Stimulated activated CD8-positive, alpha-beta memory T cell treated with anti-CD3 and anti-CD28 coated beads, Interleukin-12 subunit alpha, Interleukin-12 subunit beta, amount 100 ng/mL, for 24 hours (primary cell): ENCODE data around the gene CMTM4.
"Not testable (repeated sequence)": the region's sequence is repeated elsewhere in the genome, so short reads cannot be mapped to it uniquely, and the experiment has no call there.

Experiments used
- DNase-seq: peaks from one replicate; pipeline ENCODE4 v3.0.0-alpha.2; 2020; ENCODE audit errors: extremely low read depth

CMTM4 gene

DNA sequence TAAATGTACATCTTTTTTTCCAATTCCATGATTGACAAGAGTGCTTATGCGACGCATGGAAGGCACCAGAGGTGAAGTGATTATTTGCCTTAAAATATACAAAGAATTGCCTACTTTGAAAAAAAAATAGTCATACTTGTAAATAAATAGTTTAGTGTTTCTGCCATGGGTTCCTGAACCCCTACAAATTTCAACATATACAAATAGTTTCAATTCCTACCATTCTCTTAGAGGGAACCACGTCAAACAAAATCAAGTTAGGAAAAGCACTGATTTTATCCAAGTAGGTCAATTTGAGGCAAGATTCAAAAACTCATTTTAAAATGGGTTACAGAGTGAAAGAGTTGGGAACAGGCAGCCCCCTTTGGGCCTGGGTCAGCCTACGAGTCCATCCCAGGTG lies 80.4 kb downstream of the CMTM4 start:
- DNase-seq, result no peak

DNA sequence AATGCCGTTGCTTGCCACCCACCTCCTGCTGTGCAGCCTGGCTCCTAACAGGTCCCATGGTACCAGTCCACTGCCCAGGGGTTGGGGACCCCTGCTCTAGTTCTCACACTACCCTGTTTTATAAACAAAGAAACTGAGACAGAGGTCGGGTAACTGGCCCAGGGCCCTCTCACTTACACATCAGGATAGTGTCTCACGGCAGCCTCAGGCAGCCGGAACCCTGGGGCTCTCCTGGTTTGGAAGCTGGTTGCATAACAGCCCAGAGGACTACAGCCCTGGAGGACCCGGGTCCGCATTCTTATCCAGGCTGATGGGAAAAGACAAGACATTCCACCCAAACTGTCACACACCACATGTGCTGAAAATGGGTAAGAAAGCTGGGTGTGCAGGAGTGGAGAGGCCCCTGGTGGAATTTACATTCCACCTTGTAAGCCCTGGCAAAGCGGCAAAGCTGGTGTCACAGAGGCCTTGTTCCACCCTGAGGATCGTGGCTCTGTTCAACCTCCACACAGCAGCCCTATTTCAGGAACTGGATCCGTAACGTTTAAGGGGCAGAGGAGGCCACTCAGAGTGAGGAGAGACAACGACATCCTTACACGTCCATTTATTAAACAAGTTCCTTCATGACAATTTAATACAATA lies 82.3 kb downstream of the CMTM4 start:
- no peak for DNase-seq

DNA sequence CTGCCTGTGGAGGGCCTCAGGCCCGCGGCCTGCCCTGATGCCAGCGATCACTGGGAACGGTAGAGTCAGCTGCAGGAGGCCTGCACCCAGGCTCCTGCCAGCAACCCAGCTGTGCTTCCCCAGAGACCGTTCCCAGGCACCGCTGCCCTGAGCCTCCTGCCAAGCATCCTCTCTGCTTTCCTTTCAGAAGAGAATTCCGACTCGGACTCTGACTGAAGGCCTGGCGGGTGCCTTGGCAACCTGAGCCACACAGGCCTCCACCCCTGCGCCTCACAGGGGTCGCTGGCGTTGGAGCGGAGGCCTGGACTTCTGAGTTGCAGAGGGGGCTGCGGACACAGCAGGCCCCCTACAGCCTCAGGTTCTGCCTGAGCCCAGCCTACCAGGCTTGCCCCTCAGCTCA lies 84.1 kb downstream of the CMTM4 start:
- DNase-seq, result no peak

DNA sequence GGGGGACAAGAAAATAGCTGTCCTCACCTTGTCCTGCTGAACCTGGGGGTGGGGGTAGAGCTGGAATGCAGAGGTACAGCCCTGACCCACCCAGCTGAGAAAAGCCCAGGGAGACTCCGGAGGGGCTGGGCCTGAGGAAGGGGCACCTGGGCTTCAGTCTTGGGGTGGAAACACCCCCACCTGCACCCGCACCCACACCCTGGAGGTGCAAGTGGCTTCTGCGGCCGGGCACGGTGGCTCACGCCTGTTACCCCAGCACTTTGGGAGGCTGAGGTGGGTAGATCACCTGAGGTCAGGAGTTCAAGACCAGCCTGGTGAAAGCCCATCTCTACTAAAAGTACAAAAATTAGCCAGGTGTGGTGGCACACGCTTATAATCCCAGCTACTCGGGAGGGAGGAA lies 84.6 kb downstream of the CMTM4 start:
- not testable (repeated sequence) for DNase-seq

DNA sequence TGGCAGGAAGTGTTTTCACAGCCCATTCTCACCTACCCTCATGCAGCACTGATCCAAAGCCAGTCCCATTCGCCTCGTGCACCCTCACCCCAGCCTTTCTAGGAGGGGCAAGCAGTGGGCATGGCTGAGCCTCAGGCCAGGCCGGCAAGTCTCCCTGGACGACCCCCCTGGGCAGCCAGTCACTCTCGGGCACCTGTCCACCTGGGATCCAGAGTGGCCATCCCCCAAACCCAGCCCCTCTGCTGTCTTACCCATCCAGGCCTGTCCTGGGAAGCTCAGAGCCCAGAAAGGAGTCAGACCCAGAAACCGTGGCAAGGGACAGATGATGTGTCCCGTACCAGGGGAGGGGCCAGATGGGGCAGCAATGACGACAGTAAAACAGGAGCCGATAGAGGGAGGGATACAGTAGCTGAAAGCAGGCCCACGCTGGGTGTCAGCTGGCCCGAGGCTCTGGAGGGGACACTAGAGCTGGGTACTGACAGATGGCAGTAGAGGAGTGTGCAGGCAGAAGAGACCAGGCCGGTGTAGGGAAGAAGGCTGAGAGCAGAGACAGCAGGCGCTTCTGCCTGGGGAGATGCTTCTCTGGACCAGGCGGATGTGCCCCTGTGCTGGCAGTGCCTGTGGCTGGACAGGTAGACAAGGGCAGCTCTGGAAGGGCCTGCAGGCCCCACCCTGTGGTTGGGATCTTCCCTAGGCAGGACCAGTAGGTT lies 86.3 kb downstream of the CMTM4 start:
- no peak for DNase-seq

DNA sequence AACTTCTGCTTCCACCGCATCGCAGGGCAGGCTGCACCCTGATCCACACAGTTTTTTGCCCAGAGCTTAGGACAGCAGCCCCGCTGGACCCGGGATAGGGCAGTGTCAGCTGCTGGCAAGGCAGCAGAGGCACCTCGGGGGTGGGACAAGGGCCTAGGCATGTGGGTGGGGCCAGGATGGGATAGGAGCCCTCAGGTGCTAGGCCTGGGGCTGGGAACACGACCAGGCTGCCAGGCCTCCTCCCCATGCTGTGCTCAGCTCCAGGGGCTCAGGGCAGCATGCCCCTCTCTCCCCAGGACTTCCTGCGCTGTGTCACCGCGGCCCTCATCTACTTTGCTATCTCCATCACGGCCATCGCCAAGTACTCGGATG lies 87.4 kb downstream of the CMTM4 start:
- no peak for DNase-seq

DNA sequence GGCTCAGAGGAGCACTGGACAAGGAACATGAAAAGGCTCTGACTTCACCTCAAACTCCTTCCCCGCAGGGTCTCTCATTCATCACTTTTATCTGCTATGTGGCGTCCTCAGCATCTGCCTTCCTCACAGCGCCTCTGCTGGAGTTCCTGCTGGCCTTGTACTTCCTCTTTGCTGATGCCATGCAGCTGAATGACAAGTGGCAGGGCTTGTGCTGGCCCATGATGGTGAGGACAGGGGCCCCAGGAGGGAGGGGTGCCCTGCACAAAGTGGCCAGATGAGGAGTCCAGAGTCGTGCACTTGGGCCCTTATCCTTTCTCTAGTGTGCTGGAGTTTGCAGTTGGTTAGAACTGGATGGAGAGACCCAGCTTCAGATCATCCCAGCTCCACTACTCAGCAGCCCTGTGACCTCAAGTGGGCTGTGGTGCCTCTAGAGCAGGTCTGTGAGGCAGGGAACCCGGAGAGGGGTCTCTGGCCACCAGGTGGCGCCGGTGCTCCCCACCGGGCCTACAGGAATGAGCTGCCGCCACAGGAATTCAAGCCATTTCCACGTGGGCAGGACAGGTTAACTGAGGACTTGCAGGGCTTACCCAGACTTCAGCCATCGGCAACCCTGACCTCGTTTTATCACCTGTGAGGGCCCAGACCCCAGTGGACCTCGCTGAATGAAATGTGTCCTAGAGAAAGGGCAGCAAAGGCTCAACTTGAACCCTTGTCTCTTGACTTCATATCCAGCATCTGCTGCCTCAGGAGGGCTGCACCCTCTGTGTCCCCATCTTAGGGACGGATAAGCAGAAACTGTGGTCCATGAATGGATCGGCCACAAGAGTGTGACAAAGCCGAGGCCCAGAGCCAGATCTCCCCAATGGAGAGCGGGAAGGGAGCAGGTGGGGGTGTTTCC lies 88.1 kb downstream of the CMTM4 start:
- DNase-seq, result peak; percentile 66

DNA sequence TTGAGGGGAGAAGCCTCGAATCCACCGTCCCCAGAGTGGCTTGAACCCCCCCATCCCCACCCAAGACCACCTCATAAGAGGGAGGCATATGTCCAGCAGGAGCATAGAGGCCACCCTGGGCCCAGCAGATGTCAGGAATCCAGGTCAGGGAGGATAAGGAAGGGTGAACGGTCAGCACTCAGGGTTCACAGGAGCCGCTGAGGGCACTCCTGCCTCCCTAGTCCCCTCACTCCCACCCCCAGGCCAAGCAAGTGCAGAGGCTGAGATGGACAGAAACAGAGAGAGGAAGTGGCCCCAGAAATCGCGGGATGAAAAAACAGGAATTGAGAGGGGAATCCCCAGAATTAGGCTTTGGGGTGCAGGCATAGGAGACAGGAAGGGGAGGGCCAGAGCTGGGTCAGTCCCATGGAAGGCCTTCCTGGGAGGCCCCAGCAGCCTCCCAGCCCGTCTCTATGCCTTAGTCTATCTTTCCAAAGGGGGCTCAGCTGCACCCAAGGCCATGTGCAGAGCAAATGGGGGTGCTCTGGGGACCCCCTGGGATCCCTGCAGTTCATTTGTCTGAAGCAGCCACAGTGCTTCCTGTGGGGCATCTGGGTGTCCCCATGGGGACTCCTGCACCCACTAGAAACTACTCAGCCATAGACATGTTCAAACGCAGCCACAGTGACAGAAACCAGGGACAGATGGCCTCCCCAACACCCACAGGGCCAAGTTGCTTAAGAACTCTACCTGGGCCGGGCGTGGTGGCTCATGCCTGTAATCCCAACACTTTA lies 90.4 kb downstream of the CMTM4 start:
- no peak for DNase-seq

DNA sequence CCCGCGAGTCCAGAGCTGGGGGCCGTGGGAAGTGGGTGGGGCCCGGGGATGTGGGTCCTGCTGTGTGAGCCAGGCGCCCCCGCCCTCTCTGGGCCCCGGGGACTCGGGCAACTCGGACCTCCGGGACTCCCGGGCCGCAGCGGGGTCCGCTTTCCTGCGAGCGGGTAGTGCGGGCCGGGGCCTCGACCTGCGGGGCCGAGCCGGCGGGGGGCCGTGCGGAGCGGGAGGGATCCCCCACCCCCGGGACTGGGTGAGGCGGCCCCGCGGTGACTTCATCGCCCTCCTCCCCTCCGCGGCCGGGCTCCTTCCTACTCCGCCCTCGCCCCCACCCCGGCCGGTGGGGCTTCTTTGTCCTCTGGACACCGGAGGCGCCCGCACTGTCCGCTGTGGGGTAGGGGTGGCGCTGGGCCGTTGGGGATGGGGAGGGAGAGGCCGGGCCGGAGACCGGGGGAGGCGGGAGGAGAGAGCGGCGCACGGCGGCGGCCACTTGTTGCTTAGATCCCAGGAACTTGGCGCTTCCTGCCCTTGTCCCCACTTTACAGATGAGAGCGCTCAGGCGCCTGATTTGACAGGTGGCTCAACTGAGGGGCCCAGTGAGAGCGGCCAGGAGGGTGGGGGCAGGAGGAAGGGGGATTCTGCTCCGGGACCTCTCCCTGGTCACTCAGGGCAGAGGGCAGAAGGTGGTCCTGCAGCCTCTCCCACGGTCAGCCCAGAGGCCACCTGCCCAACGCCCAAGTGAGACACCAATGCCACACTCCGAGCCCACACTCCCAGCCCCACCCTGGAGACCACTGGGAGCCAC lies 91.2 kb downstream of the CMTM4 start:
- no peak for DNase-seq

DNA sequence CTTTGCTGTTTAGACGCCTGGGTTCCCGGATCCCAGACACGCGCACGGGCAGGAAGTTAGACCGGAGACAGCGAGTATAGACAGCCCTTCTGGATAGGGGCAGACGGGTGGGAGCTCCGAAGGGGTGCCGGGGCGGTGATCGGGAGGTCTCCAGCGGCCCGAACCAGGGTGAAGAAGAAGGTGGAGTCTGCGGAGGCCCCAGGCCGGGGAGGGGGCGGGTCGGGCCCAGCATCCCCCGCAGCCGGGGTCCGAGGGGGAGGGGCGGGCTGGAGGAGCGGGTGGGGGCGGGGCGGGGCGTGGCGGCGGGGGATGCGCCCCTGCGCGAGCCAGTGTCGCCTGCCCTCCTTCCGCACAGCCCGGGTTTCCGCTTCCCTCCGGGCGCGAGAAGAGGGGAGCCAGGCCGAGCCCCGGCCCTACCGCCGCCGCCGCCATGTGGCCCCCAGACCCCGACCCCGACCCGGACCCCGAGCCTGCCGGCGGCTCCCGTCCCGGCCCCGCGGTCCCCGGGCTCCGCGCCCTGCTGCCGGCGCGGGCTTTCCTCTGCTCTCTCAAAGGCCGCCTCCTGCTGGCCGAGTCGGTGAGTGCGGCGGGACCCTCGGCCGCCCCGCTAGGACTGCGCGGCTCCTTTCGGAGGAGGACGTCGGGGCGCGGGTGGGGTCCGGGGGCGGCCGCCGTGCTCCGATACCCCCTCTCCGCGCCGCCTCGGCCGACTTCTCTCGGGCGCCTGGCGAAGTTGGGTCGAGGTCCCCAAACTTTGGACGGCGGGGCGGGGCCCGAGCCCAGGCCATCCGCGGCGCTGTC lies 92.0 kb downstream of the CMTM4 start, which contains the start of gene CMTM3:
TSS of gene CMTM3 (plus strand) at position 329 of the 801 bp plus-strand sequence. CDS start at position 431, 102 bp downstream.
- no peak for DNase-seq

DNA sequence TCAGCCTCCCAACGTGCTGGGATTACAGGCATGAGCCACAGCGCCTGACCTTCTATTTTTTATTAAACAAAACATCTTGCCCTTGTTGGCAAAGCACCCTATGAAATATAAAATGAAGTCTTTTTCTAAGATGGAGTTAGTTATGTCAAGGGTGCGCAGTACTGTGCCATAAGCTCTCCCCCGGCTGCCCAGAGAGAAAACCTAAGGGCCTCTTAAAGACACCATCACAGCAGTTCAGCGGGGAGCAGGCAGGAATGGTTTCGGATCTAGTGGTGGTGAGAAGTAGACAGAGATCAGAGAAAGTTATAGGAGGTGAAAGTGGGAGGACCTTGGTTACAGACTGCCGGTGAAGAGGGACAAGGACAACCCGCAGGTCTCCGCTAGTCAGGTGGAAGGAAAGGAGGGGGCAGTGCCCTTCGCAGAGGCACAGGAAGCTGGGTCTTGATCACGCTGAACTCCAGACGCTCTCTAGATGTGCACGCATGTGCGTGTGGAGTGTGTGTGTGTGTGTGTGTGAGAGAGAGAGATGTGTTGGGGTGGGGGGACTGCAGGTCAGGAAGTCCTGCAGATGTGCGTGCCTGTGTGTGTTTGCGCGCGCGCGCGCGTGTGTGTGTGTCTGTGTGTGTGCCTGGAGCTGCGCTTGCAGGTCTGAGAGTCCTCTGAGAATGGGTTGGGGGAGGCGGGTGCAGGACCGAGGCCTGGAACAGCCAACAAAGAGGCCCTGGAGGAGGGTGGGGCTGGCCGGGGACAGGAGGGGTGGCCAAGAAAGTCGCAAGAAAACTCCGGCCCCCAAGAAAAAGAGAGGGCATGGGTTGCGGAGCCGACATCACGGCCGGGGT lies 92.8 kb downstream of the CMTM4 start:
- DNase-seq, result no peak

DNA sequence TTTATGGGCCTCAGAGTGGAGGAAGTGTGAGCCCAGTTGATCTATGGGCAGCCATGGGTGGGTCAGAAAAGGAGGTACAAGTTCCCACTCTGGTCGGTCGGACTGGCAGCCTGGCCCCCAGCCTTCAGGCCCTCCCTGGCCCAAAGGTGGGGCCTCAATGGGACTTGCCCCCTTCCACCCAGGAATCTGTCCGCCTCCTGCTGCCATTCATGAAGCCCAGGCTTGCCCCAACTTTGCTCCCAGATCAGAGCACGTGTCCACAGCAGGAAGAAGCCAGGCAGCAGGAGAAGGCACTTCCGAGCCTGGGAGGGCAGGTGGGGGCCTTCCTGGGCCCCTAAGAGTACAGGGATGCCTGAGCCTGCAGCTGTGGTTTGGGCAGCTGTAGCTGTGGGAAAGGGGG lies 95.1 kb downstream of the CMTM4 start:
- no peak for DNase-seq

DNA sequence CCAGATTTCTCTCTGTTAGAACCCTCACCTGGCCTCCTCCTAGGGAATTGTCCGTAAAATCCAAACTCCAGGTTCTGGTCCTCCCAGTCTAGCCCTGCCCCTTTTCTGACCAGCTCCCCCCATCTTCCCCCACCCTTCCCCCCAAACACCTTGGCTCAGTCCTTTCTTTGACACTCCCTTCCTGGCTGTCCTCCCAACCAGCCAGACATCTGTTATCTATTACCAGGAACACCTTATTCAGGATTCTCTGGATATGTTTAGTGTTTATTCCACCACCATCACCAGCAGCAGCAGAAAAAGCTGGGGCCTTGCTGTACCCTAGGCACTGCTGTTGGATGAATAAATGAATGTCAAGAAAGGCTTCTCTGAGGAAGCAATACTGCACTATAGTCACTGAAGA lies 96.1 kb downstream of the CMTM4 start:
- no peak for DNase-seq

DNA sequence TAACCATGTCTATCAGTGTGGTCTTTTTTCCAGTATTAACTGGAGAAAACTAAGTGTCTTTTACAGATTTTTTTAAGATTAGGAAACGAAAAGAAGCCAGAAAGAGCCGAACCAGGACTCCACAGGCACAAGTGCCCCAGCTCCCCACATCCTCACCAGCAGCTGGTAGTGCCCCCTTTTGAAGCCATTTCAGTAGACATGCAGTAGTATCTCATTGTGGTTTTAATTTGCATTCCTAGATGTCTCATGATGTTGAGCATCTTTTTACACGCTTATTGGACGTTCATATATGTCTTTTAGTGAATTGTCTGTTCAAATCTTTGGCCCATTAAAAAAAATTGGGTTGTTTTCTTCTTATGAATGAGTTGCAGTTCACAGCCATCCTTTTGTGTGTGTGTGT lies 96.8 kb downstream of the CMTM4 start:
- no peak for DNase-seq

DNA sequence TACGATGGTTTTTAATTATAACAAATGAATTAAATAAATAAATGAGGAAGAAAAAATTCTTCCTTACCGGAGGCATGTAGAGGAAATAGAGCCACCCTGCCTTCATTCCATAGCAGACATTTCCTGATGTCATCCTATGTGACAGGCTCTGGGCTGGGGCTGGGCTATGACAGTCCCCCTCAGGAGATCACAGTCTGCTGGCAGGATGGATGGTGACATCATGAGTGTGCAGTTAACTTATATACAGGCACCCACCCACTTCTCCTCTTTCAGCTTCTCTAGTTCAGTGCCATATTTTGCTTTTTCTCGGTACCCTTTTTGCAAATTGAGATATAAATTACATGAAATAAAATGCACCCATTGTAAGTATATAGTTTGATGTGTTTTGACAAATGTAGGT lies 98.4 kb downstream of the CMTM4 start:
- DNase-seq, result no peak

DNA sequence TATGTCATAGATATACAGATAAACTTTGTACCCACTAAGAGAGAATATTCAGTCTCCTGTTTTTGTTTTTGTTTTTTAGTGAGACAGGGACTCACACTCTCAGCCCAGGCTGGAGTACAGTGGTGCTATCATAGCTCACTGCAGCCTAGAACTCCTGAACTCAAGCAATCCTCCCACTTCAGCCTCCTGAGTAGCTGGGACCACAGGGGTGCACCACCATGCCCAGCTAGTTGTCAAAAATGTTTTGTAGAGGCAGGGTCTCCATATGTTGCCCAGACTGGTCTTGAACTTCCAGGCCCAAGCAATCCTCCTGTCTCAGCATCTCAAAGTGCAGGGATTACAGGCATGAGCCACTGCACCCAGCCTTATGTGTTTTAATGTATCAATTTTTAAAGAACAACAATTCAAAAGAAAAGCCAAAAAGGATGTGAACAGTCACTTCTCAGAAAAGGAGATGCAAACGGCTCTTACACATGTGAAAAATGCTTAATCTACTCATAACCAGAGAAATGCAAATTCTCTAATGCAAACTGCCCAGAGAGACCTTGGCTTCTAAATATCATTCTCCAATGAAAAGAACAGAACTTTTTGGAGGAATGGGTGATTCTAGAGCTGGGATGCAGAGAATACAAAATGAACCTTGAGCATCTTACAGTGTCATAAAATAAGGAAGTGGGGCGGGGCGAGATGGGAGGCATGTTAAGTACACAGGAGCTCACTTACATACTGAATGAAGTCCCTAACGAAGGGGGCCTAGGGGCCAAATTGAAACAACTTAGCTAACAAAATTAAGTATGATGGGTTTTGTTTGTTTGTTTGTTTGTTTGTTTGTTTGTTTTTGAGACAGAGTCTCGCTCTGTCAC lies 99.3 kb downstream of the CMTM4 start:
- no peak for DNase-seq

DNA sequence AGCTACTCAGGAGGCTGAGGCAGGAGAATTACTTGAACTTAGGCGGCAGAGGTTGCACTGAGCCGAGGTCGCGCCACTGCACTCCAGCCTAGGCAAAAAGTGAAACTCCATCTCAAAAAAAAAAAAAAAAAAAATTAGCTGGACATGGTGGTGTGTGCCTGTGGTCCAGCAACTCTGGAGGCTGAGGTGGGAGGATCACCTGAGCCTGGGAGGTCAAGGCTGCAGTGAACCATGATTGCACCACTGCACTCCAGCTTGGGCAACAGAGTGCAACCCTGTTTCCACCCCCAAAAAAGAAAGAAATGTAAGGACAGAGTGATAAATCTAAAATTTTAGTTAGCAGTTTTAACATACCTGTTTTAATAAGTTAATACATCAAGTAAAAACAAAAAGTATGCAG lies 100.0 kb downstream of the CMTM4 start:
- DNase-seq, result not testable (repeated sequence)

DNA sequence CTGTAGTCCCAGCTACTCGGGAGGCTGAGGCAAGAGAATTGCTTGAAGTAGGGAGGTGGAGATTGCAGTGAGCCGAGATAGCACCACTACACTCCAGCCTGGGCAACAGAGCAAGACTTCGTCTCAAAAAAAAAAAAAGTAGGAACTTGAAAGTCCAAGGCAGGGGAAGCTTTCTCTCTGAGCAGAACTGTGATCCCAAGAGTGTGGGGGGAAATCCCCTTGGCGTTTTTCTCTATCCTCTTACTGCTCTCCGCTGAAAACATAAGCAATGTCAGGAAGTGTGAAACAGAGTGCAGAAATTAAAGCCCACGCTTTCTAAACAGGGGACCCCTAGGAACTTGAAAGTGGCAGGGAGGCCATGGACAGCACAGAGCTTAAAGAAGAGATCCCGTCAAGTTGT lies 101.8 kb downstream of the CMTM4 start:
- DNase-seq, result no peak
